ENCODE results near the gene ABCC5. TPM values are rescaled to one million over a fixed set of nuclear protein-coding genes. Genes with fewer than 3 reads are reported as not detected.

The ABCC5 gene
- total and polyA plus RNA-seq, 2 of the 8 experiments (the other 6 are each of a cell fraction or from before 2014, with no cell fraction given) = 25.3 to 40.8 TPM

DNA sequence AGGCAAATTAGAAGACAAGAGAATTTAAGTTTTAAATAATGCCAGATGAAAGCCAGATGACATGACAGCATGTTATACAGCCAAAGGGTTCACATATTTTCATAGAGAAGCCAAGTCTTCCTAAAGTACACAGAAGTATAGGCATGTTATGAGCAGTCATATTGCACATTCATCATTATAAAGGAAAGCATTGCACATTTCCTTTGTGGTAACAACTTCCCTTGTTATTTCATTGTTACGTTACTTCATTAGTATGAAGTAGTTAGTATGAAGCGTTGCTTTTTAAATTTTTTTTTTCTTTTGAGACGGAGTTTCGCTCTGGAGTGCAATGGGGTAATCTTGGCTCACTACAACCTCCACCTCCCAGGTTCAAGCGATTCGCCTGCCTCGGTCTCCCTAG, 4.6 kb upstream of the ABCC5 start:
- Histone ChIP-seq H3K27ac (ENCODE audit: low read depth, low read length) (no peak overlapping the region), H3K36me3 (ENCODE audit: control insufficient read depth in 2 of 4, insufficient read depth in 4 of 4, low read length in 3 of 4) (no peaks in the 10 kb centered on the region), H3K9ac (replicated peaks in 1 of 4; ENCODE audit: extremely low read depth in 1 of 4, low read depth in 3 of 4, low read length in 3 of 4) (no peak overlapping the region), H3K56ac (replicated peaks; ENCODE audit: insufficient read length, low read depth, low read length) (no peak overlapping the region), H3K18ac (ENCODE audit: extremely low read depth, low read length) (no peak overlapping the region), H3K23me2 (ENCODE audit: low read depth, low read length) (no peaks in the 10 kb centered on the region; the same call in 1 of the 2 replicates), H3K4me3 (ENCODE audit: extremely low read depth in 1 of 4, insufficient read depth in 2 of 4, low read depth in 3 of 4, low read length in 4 of 4) (no peak overlapping the region), H4K5ac (ENCODE audit: insufficient read length, low read depth, low read length) (no peak overlapping the region), H3K14ac (ENCODE audit: insufficient read length) (no peak overlapping the region), H2BK15ac (ENCODE audit: low read length) (no peak overlapping the region), H2AFZ (ENCODE audit: low read length) (no peak overlapping the region), H2BK12ac (ENCODE audit: low read depth, low read length) (no peak overlapping the region), H4K91ac (replicated peaks; ENCODE audit: insufficient read length, low read length) (no peak overlapping the region), H3K9me3 (ENCODE audit: insufficient read depth in 2 of 2, low read depth in 1 of 2, low read length in 1 of 2) (no peaks in the 10 kb centered on the region), H4K8ac (ENCODE audit: extremely low read depth, insufficient read depth, low read length) (no peak overlapping the region), H3K4me1 (replicated peaks in 1 of 4; ENCODE audit: control insufficient read depth in 3 of 4, insufficient read depth in 4 of 4, low read length in 3 of 4) (no peaks in the 10 kb centered on the region), H3K79me2 (ENCODE audit: control insufficient read depth in 1 of 2, insufficient read depth in 2 of 2, low read length in 2 of 2) (no peaks in the 10 kb centered on the region), H3K27me3 (replicated peaks in 1 of 4; ENCODE audit: control insufficient read depth in 3 of 4, extremely low read depth in 1 of 4, insufficient read depth in 3 of 4, low read length in 3 of 4) (no peaks in the 10 kb centered on the region), H3K23ac (ENCODE audit: insufficient read length) (no peak overlapping the region), H2BK20ac (ENCODE audit: low read length) (no peak overlapping the region), H2BK120ac (replicated peaks; ENCODE audit: low read depth, low read length) (no peak overlapping the region), H2AK5ac (ENCODE audit: low read depth, low read length) (no peak overlapping the region), H3K79me1 (ENCODE audit: low read depth, low read length) (no peaks in the 10 kb centered on the region), H3K4ac (replicated peaks; ENCODE audit: insufficient read length, low read depth, low read length) (no peak overlapping the region), H3K4me2 (ENCODE audit: insufficient read depth in 1 of 2, low read depth in 2 of 2, low read length in 2 of 2) (no peak overlapping the region), H2BK5ac (ENCODE audit: low read depth, low read length) (no peak overlapping the region), H4K20me1 (replicated peaks in 1 of 2; ENCODE audit: control insufficient read depth in 1 of 2, insufficient read depth in 2 of 2, low read length in 2 of 2) (no peaks in the 10 kb centered on the region)
- no peak for DNase-seq (ENCODE audit: low read depth in 1 of 2, low spot score in 2 of 2)
- WGBS, 2 experiments (ENCODE audit: extremely low coverage in 1 of 2, insufficient coverage in 1 of 2, insufficient read length in 1 of 2, insufficient replicate concordance in 2 of 2, low coverage in 1 of 2, low lambda C conversion rate in 2 of 2, missing lambda C conversion rate in 1 of 2) = 79% methylated on average over 7 of the region's 7 CpGs; no CpG with 5 or more reads in 1 of the 2 experiments
- no peak for FAIRE-seq
- CTCF ChIA-PET (ENCODE audit: partially characterized antibody) = interaction anchor here (0.7 kb wide), 1 partner anchor 124 kb away, joined by 3 read pairs; no protein-coding TSS in a partner anchor
- no peak for TF ChIP-seq CHD1 (IDR thresholded peaks at IDR 0.05; ENCODE audit: low read depth, low read length)
- TF ChIP-seq GABPA (IDR thresholded peaks at IDR 0.05; ENCODE audit: borderline replicate concordance, insufficient read depth, low read length) = no peak
- TF ChIP-seq, protein P1, sequence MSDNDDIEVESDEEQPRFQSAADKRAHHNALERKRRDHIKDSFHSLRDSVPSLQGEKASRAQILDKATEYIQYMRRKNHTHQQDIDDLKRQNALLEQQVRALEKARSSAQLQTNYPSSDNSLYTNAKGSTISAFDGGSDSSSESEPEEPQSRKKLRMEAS (IDR thresholded peaks at IDR 0.05) = no peak
- TF ChIP-seq SIRT6 (IDR thresholded peaks at IDR 0.05; ENCODE audit: low read length) = no peak
- TF ChIP-seq TCF12 (IDR thresholded peaks at IDR 0.05; ENCODE audit: low read depth, low read length) = no peak
- no peak for TF ChIP-seq EP300 (IDR thresholded peaks at IDR 0.05; ENCODE audit: borderline replicate concordance in 1 of 2, low read depth in 2 of 2, low read length in 2 of 2)
- TF ChIP-seq POLR2A (IDR thresholded peaks at IDR 0.05; ENCODE audit: control extremely low read depth in 1 of 2, low read depth in 2 of 2, low read length in 2 of 2) = no peak
- TF ChIP-seq JUND (IDR thresholded peaks at IDR 0.05; ENCODE audit: low read length) = no peak
- TF ChIP-seq TBP (IDR thresholded peaks at IDR 0.05; ENCODE audit: low read depth, low read length) = no peak
- POLR2A ChIA-PET (ENCODE audit: partially characterized antibody) = interaction anchor here (0.6 kb wide), 1 partner anchor 309 kb away, joined by 5 read pairs; no protein-coding TSS in a partner anchor

All from H1 (cell line).